Liver (tissue), 9 donors: ENCODE results near the gene NTM. TPM values are rescaled to one million over a fixed set of nuclear protein-coding genes. Genes with fewer than 3 reads are reported as not detected.

Source experiments
- DNase-seq: peaks from one replicate; pipeline ENCODE4 v3.0.0-alpha.2; 2017; ENCODE audit warnings: low spot score
- H3K27ac ChIP-seq, 2 donors: one replicate each; pipeline ENCODE4 v1.7.0; 2013; ENCODE audit warnings: inconsistent platforms in 2 of 2, low read length in 2 of 2, control low read depth in 1 of 2, low read depth in 1 of 2, mild to moderate bottlenecking in 1 of 2
- H3K27me3 ChIP-seq, 4 donors: one replicate each; pipeline versions ENCODE4 v1.6.1 to v1.7.0; 2013; ENCODE audit warnings: low read length in 3 of 4, inconsistent platforms in 1 of 4, mild to moderate bottlenecking in 1 of 4, moderate library complexity in 1 of 4; ENCODE audit not compliant: control insufficient read depth in 4 of 4, insufficient read depth in 4 of 4
- H3K36me3 ChIP-seq, 4 donors: one replicate each; pipeline versions ENCODE4 v1.6.1 to v1.7.0; 2013; ENCODE audit warnings: low read length in 3 of 4, mild to moderate bottlenecking in 3 of 4, low read depth in 1 of 4, moderate library complexity in 1 of 4; ENCODE audit not compliant: control insufficient read depth in 4 of 4, insufficient read depth in 3 of 4
- H3K4me1 ChIP-seq, 4 donors: one replicate each; pipeline versions ENCODE4 v1.6.1 to v1.7.0; 2013; ENCODE audit warnings: low read length in 3 of 4, mild to moderate bottlenecking in 3 of 4, moderate library complexity in 1 of 4; ENCODE audit not compliant: control insufficient read depth in 4 of 4, insufficient read depth in 4 of 4
- H3K4me3 ChIP-seq, 3 donors: one replicate each; pipeline versions ENCODE4 v1.6.1 to v1.7.0; 2013; ENCODE audit warnings: low read length in 3 of 3, control low read depth in 1 of 3, low read depth in 1 of 3, mild to moderate bottlenecking in 1 of 3
- H3K9ac ChIP-seq, 2 donors: one replicate each; pipeline ENCODE4 v1.7.0; 2013; ENCODE audit warnings: low read length in 2 of 2, mild to moderate bottlenecking in 2 of 2, moderate library complexity in 2 of 2, control low read depth in 1 of 2, low read depth in 1 of 2
- H3K9me3 ChIP-seq, 4 donors: one replicate each; pipeline versions ENCODE4 v1.6.1 to v1.7.0; 2013; ENCODE audit warnings: low read length in 3 of 4; ENCODE audit not compliant: control insufficient read depth in 4 of 4
- CTCF ChIP-seq: fragments of 150-350 bp; IDR thresholded peaks from 2 replicates; pipeline ENCODE4 v1.5.1; 2017; ENCODE audit warnings: improper control_type of control experiment, low read depth, low read length; ENCODE audit not compliant: missing input control
- EGR1 ChIP-seq, 2 donors: IDR thresholded peaks; 2 replicates each; pipeline ENCODE4 v1.6.1; 2016 to 2018; ENCODE audit warnings: antibody characterized with exemption in 2 of 2, low read depth in 2 of 2
- FOXA1 ChIP-seq: IDR thresholded peaks from 2 replicates; pipeline ENCODE4 v1.6.1; 2016; ENCODE audit warnings: antibody characterized with exemption
- FOXA2 ChIP-seq: IDR thresholded peaks from 2 replicates; pipeline ENCODE4 v1.6.1; 2016; ENCODE audit warnings: antibody characterized with exemption
- GABPA ChIP-seq, 2 donors: IDR thresholded peaks in 1 of 2; conservative IDR thresholded peaks in 1 of 2; 2 replicates each; pipeline ENCODE4 v1.6.1; 2016; ENCODE audit warnings: antibody characterized with exemption in 2 of 2, mild to moderate bottlenecking in 1 of 2, moderate library complexity in 1 of 2
- HNF4A ChIP-seq, 2 donors: conservative IDR thresholded peaks; 2 replicates each; pipeline ENCODE4 v1.6.1; 2016; ENCODE audit warnings: antibody characterized with exemption in 2 of 2, mild to moderate bottlenecking in 2 of 2
- HNF4G ChIP-seq: IDR thresholded peaks from 2 replicates; pipeline ENCODE4 v1.6.1; 2016; ENCODE audit warnings: antibody characterized with exemption
- JUND ChIP-seq, 2 donors: IDR thresholded peaks; 2 replicates each; pipeline ENCODE4 v1.6.1; 2016; ENCODE audit warnings: antibody characterized with exemption in 2 of 2
- MAX ChIP-seq: IDR thresholded peaks from 2 replicates; pipeline ENCODE4 v1.6.1; 2016; ENCODE audit warnings: antibody characterized with exemption
- NR2F2 ChIP-seq: IDR thresholded peaks from 2 replicates; pipeline ENCODE4 v1.6.1; 2016; ENCODE audit warnings: antibody characterized with exemption
- RAD21 ChIP-seq, 2 donors: IDR thresholded peaks; 2 replicates each; pipeline ENCODE4 v1.6.1; 2016; ENCODE audit warnings: antibody characterized with exemption in 2 of 2, mild to moderate bottlenecking in 2 of 2
- REST ChIP-seq: IDR thresholded peaks from 2 replicates; pipeline ENCODE4 v1.6.1; 2016; ENCODE audit warnings: antibody characterized with exemption, mild to moderate bottlenecking
- RXRA ChIP-seq, 2 donors: IDR thresholded peaks; 2 replicates each; pipeline ENCODE4 v1.6.1; 2017 to 2018; ENCODE audit warnings: antibody characterized with exemption in 2 of 2, mild to moderate bottlenecking in 1 of 2
- SP1 ChIP-seq: IDR thresholded peaks from 2 replicates; pipeline ENCODE4 v1.6.1; 2018; ENCODE audit warnings: antibody characterized with exemption, mild to moderate bottlenecking
- TAF1 ChIP-seq: conservative IDR thresholded peaks from 2 replicates; pipeline ENCODE4 v1.6.1; 2016; ENCODE audit warnings: antibody characterized with exemption, mild to moderate bottlenecking
- YY1 ChIP-seq: IDR thresholded peaks from 2 replicates; pipeline ENCODE4 v1.6.1; 2016; ENCODE audit warnings: antibody characterized with exemption, mild to moderate bottlenecking
- WGBS: extraction: QIAGEN DNeasy Blood & Tissue Kit; methylation state at CpG from one replicate; pipeline ENCODE4 v1.1.7; 2013; 5-methylcytosine and 5-hydroxymethylcytosine counted together
- polyA plus RNA-seq, 2 donors: library from polyadenylated mRNA; stranded (reverse) in 1 of 2; unstranded in 1 of 2; fragments of 200-250 nt in 1 of 2; fragments of >200 nt in 1 of 2; fragmentation: Nextera tagmentation in 1 of 2; extraction: Ambion mirVana in 1 of 2; gene quantifications; one replicate each; pipeline versions ENCODE4 v1.2.1 to v1.2.3, GENCODE V29; 2013 to 2015
- total RNA-seq, 2 donors: library from RNA; depleted of rRNA; stranded (reverse); fragments of >200 nt; gene quantifications; one replicate each; pipeline ENCODE4 v1.2.3, GENCODE V29; 2014
- TF ChIP-seq, protein P1 (sequence below): IDR thresholded peaks from 2 replicates; pipeline ENCODE4 v1.6.1; 2016; ENCODE audit warnings: antibody characterized with exemption
- TF ChIP-seq, protein P2 (sequence below): IDR thresholded peaks from 2 replicates; pipeline ENCODE4 v1.6.1; 2016; ENCODE audit warnings: antibody characterized with exemption
- donor health status: healthy.
- donor health status: healthy.
- donor health status: healthy.
- donor health status: healthy.
- donor health status: healthy.

NTM gene
- total and polyA plus RNA-seq, 4 donors, result 0.08 to 1.1 (median 0.08) TPM; not detected in 1

- DNase-seq, result no peak
- Histone ChIP-seq H3K9me3 (no peaks in the 10 kb centered on the region), H3K27me3 (no peaks in the 10 kb centered on the region), H3K4me3 (no peak overlapping the region), H3K9ac (no peak overlapping the region), H3K27ac (no peak overlapping the region), H3K36me3 (no peaks in the 10 kb centered on the region), H3K4me1 (no peaks in the 10 kb centered on the region)
- 84% methylated on average over 10 of the region's 10 CpGs for WGBS
- TF ChIP-seq TAF1 (no peak), REST (no peak), NR2F2 (no peak), HNF4A (conservative IDR thresholded peaks at IDR 0.05) (no peak), GABPA (IDR thresholded peaks at IDR 0.05 in 1 of 2, conservative IDR thresholded peaks at IDR 0.05 in 1 of 2) (no peak), RAD21 (IDR thresholded peaks at IDR 0.05) (no peak), YY1 (no peak), JUND (IDR thresholded peaks at IDR 0.05) (no peak), CTCF (no peak), FOXA1 (no peak), FOXA2 (no peak), RXRA (IDR thresholded peaks at IDR 0.05) (no peak), HNF4G (no peak)
- TF ChIP-seq, protein P1, sequence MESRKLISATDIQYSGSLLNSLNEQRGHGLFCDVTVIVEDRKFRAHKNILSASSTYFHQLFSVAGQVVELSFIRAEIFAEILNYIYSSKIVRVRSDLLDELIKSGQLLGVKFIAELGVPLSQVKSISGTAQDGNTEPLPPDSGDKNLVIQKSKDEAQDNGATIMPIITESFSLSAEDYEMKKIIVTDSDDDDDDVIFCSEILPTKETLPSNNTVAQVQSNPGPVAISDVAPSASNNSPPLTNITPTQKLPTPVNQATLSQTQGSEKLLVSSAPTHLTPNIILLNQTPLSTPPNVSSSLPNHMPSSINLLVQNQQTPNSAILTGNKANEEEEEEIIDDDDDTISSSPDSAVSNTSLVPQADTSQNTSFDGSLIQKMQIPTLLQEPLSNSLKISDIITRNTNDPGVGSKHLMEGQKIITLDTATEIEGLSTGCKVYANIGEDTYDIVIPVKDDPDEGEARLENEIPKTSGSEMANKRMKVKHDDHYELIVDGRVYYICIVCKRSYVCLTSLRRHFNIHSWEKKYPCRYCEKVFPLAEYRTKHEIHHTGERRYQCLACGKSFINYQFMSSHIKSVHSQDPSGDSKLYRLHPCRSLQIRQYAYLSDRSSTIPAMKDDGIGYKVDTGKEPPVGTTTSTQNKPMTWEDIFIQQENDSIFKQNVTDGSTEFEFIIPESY, result no peak
Measured at GRCh38 chr11:132310390-132311375, 940.3 kb downstream of the NTM start.

- Histone ChIP-seq H3K9ac (no peak overlapping the region), H3K4me1 (no peaks in the 10 kb centered on the region), H3K27ac (no peak overlapping the region), H3K4me3 (no peak overlapping the region), H3K36me3 (no peaks in the 10 kb centered on the region), H3K9me3 (no peaks in the 10 kb centered on the region), H3K27me3 (no peaks in the 10 kb centered on the region)
- no peak for DNase-seq
- WGBS, result 92% methylated on average over 2 of the region's 2 CpGs
- TF ChIP-seq YY1 (no peak), RAD21 (IDR thresholded peaks at IDR 0.05) (no peak), HNF4G (no peak), CTCF (no peak), EGR1 (IDR thresholded peaks at IDR 0.05; ENCODE audit: low read depth in 2 of 2) (no peak), NR2F2 (no peak), GABPA (IDR thresholded peaks at IDR 0.05 in 1 of 2, conservative IDR thresholded peaks at IDR 0.05 in 1 of 2) (no peak), SP1 (no peak), RXRA (IDR thresholded peaks at IDR 0.05) (no peak), JUND (IDR thresholded peaks at IDR 0.05) (no peak), TAF1 (no peak), MAX (no peak)
- TF ChIP-seq, protein P2, sequence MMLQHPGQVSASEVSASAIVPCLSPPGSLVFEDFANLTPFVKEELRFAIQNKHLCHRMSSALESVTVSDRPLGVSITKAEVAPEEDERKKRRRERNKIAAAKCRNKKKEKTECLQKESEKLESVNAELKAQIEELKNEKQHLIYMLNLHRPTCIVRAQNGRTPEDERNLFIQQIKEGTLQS, result no peak
Measured at GRCh38 chr11:132311703-132312102, 941.3 kb downstream of the NTM start.
